Activated CD4-positive, alpha-beta T cell treated with anti-CD3 and anti-CD28 coated beads for 4 hours (primary cell): ENCODE data around the gene RAB11FIP5.

Source experiments
- DNase-seq, 2 donors: peaks; one replicate each; pipeline ENCODE4 v3.0.0-alpha.2; 2020

The RAB11FIP5 gene

GRCh38 chr2:73031095-73031678 is 81.6 kb downstream of the RAB11FIP5 start:
- no peak for DNase-seq

- DNase-seq, result no peak
Observed at GRCh38 chr2:73028841-73029240, 83.9 kb downstream of the RAB11FIP5 start.

GRCh38 chr2:73027340-73027739 is 85.4 kb downstream of the RAB11FIP5 start:
- DNase-seq, result no peak

- no peak for DNase-seq
Observed at GRCh38 chr2:73023497-73023896, 89.3 kb downstream of the RAB11FIP5 start.
